ENCODE results near the gene CKAP4.

Gene CKAP4

GRCh38 chr12:106195621-106196027 is 52.2 kb downstream of the CKAP4 start:
- Histone ChIP-seq H3K9me3 (ENCODE audit: control insufficient read depth in 2 of 2, low read length in 2 of 2) (no peaks in the 10 kb centered on the region), H3K27ac (ENCODE audit: low read length) (no peak overlapping the region), H3K4me1 (ENCODE audit: control insufficient read depth, insufficient read depth, low read length) (peaks cover 16% of the 10 kb centered on the region), H3K9ac (ENCODE audit: low read length in 2 of 2) (no peak overlapping the region), H3K4me3 (ENCODE audit: low read length in 2 of 2) (no peak overlapping the region), H3K27me3 (ENCODE audit: control insufficient read depth in 1 of 2, insufficient read depth in 2 of 2, low read length in 2 of 2) (no peaks in the 10 kb centered on the region), H3K36me3 (ENCODE audit: control insufficient read depth in 2 of 2, insufficient read depth in 2 of 2, low read length in 2 of 2) (no peaks in the 10 kb centered on the region)

- Histone ChIP-seq H3K36me3 (ENCODE audit: control insufficient read depth in 2 of 2, insufficient read depth in 2 of 2, low read length in 2 of 2) (no peaks in the 10 kb centered on the region), H3K9ac (ENCODE audit: low read length in 2 of 2) (no peak overlapping the region), H3K27ac (ENCODE audit: low read length) (no peak overlapping the region), H3K27me3 (ENCODE audit: control insufficient read depth in 1 of 2, insufficient read depth in 2 of 2, low read length in 2 of 2) (no peaks in the 10 kb centered on the region), H3K4me1 (ENCODE audit: control insufficient read depth, insufficient read depth, low read length) (peaks cover 16% of the 10 kb centered on the region), H3K9me3 (ENCODE audit: control insufficient read depth in 2 of 2, low read length in 2 of 2) (no peaks in the 10 kb centered on the region), H3K4me3 (ENCODE audit: low read length in 2 of 2) (no peak overlapping the region)
These were observed 53.5 kb downstream of the CKAP4 start for GRCh38 chr12:106194351-106194750.

- no peak overlapping the region for H3K9ac ChIP-seq (ENCODE audit: low read length in 2 of 2)
- H3K27ac ChIP-seq (ENCODE audit: low read length) = no peak overlapping the region
- H3K27me3 ChIP-seq (ENCODE audit: control insufficient read depth in 1 of 2, insufficient read depth in 2 of 2, low read length in 2 of 2) = no peaks in the 10 kb centered on the region
- no peaks in the 10 kb centered on the region for H3K36me3 ChIP-seq (ENCODE audit: control insufficient read depth in 2 of 2, insufficient read depth in 2 of 2, low read length in 2 of 2)
- no peak overlapping the region for H3K4me3 ChIP-seq (ENCODE audit: low read length in 2 of 2)
- H3K9me3 ChIP-seq (ENCODE audit: control insufficient read depth in 2 of 2, low read length in 2 of 2) = no peaks in the 10 kb centered on the region
- peaks cover 16% of the 10 kb centered on the region for H3K4me1 ChIP-seq (ENCODE audit: control insufficient read depth, insufficient read depth, low read length)
These were observed 54.2 kb downstream of the CKAP4 start for GRCh38 chr12:106193394-106194215.

DNA sequence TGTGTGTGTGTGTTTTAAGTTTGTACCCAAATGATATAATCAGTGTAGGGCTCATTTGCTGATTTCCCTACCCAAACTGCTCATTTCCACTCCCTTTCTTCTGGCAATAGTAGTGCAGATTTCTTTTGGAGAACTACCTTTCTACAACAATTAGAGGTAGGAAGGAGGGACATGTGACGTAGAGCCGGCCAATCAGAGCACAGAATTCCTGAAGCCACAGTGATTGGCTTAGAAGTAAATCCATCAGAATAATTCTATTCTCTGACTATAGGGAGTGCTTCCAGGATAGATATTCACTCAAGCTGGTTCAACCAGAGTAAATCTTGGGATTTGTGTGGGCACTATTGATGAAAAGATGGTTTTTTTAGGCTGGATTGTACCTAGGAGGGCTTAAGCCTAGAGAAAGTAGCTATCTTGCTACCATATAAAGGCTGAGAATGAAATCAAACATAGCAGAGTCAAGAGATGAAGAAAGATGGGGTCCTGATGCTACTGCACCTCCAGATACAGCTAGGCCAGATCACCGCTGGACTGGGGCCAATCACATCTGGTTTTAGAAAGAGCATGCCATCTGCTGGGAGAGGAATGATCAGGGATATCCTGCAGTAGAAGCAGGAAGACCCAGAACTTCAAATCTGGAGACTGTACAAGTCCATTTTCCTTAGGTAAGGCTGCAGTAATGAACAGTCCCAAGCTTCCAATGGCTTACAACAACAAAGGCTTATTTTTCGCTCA is 55.0 kb downstream of the CKAP4 start:
- Histone ChIP-seq H3K36me3 (ENCODE audit: control insufficient read depth in 2 of 2, insufficient read depth in 2 of 2, low read length in 2 of 2) (no peaks in the 10 kb centered on the region), H3K27me3 (ENCODE audit: control insufficient read depth in 1 of 2, insufficient read depth in 2 of 2, low read length in 2 of 2) (no peaks in the 10 kb centered on the region), H3K27ac (ENCODE audit: low read length) (no peak overlapping the region), H3K9me3 (ENCODE audit: control insufficient read depth in 2 of 2, low read length in 2 of 2) (no peaks in the 10 kb centered on the region), H3K9ac (ENCODE audit: low read length in 2 of 2) (no peak overlapping the region), H3K4me3 (ENCODE audit: low read length in 2 of 2) (no peak overlapping the region), H3K4me1 (ENCODE audit: control insufficient read depth, insufficient read depth, low read length) (peaks cover 16% of the 10 kb centered on the region)

DNA sequence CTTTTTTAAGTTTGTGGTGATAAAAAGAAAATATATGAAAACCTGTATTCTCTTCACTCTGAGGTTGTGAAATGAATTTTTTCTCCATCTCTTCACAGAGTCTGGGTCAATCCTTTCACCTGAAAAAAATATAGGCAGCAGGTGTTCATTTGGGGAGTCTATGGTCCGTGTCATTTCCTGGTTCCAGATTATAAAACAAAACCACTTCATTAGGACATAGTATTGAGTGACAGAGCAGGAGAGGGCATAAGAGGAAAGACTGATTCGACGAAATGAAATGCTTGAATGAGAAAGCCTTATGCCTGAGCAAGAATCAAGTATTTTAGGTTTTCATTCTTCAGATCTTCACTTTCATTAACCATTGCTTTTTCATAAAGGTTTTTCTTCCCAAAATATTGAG is 57.2 kb downstream of the CKAP4 start:
- H3K27ac ChIP-seq (ENCODE audit: low read length) = no peak overlapping the region
- H3K27me3 ChIP-seq (ENCODE audit: control insufficient read depth in 1 of 2, insufficient read depth in 2 of 2, low read length in 2 of 2) = no peaks in the 10 kb centered on the region
- no peaks in the 10 kb centered on the region for H3K36me3 ChIP-seq (ENCODE audit: control insufficient read depth in 2 of 2, insufficient read depth in 2 of 2, low read length in 2 of 2)
- peaks cover 13% of the 10 kb centered on the region for H3K4me1 ChIP-seq (ENCODE audit: control insufficient read depth, insufficient read depth, low read length)
- no peak overlapping the region for H3K4me3 ChIP-seq (ENCODE audit: low read length in 2 of 2)
- H3K9me3 ChIP-seq (ENCODE audit: control insufficient read depth in 2 of 2, low read length in 2 of 2) = no peaks in the 10 kb centered on the region
- no peak overlapping the region for H3K9ac ChIP-seq (ENCODE audit: low read length in 2 of 2)

DNA sequence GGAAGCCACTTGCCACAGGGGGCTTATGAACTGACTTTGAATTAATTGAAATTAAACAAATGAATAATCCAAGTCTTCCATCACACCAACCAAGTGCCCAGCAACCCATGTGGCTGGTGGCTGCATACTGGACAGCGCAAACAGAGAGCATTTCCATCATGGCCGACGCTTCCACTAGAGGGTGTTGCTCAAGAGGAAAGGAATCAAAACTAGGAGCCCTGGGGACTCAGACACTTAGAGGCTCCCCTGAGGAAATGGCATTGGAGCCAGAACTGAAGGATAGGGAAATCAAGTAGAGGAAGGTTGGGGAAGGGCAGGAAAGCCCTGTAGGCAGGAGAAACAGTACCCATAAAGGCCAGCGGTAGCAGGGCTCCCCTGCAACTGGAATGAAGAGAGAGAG is 58.5 kb downstream of the CKAP4 start:
- Histone ChIP-seq H3K27ac (ENCODE audit: low read length) (no peak overlapping the region), H3K4me3 (ENCODE audit: low read length in 2 of 2) (no peak overlapping the region), H3K9me3 (ENCODE audit: control insufficient read depth in 2 of 2, low read length in 2 of 2) (no peaks in the 10 kb centered on the region), H3K36me3 (ENCODE audit: control insufficient read depth in 2 of 2, insufficient read depth in 2 of 2, low read length in 2 of 2) (no peaks in the 10 kb centered on the region), H3K9ac (ENCODE audit: low read length in 2 of 2) (no peak overlapping the region), H3K27me3 (ENCODE audit: control insufficient read depth in 1 of 2, insufficient read depth in 2 of 2, low read length in 2 of 2) (no peaks in the 10 kb centered on the region), H3K4me1 (ENCODE audit: control insufficient read depth, insufficient read depth, low read length) (peaks cover 6% of the 10 kb centered on the region)

DNA sequence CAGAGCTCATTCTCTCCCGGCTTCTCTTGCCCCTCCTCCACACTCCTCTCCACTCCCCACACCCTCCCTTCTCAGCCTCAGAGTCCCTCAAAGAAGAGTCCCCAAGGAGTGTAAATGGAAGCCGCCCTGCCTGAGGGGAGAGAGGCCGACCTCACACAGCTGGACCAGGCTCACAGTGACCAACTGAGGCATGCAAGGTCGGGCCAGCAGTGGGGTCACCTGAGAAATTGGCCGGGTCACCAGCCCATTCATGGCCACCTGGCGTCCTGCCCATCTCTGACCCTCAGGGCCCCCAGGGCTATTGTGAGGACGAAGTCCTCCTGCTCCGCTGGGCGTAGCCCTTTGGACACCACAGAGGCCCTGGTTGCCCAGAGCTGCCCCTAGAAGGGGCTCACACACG is 59.6 kb downstream of the CKAP4 start:
- no peak overlapping the region for H3K4me3 ChIP-seq (ENCODE audit: low read length in 2 of 2)
- H3K4me1 ChIP-seq (ENCODE audit: control insufficient read depth, insufficient read depth, low read length) = peaks cover 2% of the 10 kb centered on the region
- no peak overlapping the region for H3K27ac ChIP-seq (ENCODE audit: low read length)
- H3K9me3 ChIP-seq (ENCODE audit: control insufficient read depth in 2 of 2, low read length in 2 of 2) = no peaks in the 10 kb centered on the region
- H3K9ac ChIP-seq (ENCODE audit: low read length in 2 of 2) = no peak overlapping the region
- H3K27me3 ChIP-seq (ENCODE audit: control insufficient read depth in 1 of 2, insufficient read depth in 2 of 2, low read length in 2 of 2) = no peaks in the 10 kb centered on the region
- H3K36me3 ChIP-seq (ENCODE audit: control insufficient read depth in 2 of 2, insufficient read depth in 2 of 2, low read length in 2 of 2) = no peaks in the 10 kb centered on the region

Data from stomach smooth muscle (tissue), 2 donors.